Effector memory CD4-positive, alpha-beta T cell (primary cell): ENCODE measurements around the gene AFAP1L1.

ENCODE experiments used
- DNase-seq, 3 donors: peaks; one replicate each; pipeline ENCODE4 v3.0.0-alpha.2; 2020
- H3K27ac ChIP-seq: 2 replicates; pipeline ENCODE4 v1.7.0; 2013; ENCODE audit warnings: mild to moderate bottlenecking, low read length, moderate library complexity; ENCODE audit not compliant: insufficient read depth, poor library complexity, severe bottlenecking
- H3K27me3 ChIP-seq: replicated peaks from 2 replicates; pipeline ENCODE4 v1.7.0; 2013; ENCODE audit warnings: mild to moderate bottlenecking, low read length; ENCODE audit not compliant: insufficient read depth, control insufficient read depth, poor library complexity, severe bottlenecking
- H3K36me3 ChIP-seq: 2 replicates; pipeline ENCODE4 v1.7.0; 2013; ENCODE audit warnings: mild to moderate bottlenecking, low read length, moderate library complexity; ENCODE audit not compliant: control insufficient read depth, insufficient read depth
- H3K4me1 ChIP-seq: 2 replicates; pipeline ENCODE4 v1.7.0; 2013; ENCODE audit warnings: low read length, mild to moderate bottlenecking; ENCODE audit not compliant: control insufficient read depth, insufficient read depth, poor library complexity, severe bottlenecking
- H3K4me3 ChIP-seq: 2 replicates; pipeline ENCODE4 v1.7.0; 2013; ENCODE audit warnings: low read length, low read depth, mild to moderate bottlenecking; ENCODE audit not compliant: insufficient read depth, poor library complexity, severe bottlenecking
- H3K9me3 ChIP-seq: 2 replicates; pipeline ENCODE4 v1.7.0; 2013; ENCODE audit warnings: mild to moderate bottlenecking, low read length, moderate library complexity; ENCODE audit not compliant: control insufficient read depth

AFAP1L1 gene

DNA sequence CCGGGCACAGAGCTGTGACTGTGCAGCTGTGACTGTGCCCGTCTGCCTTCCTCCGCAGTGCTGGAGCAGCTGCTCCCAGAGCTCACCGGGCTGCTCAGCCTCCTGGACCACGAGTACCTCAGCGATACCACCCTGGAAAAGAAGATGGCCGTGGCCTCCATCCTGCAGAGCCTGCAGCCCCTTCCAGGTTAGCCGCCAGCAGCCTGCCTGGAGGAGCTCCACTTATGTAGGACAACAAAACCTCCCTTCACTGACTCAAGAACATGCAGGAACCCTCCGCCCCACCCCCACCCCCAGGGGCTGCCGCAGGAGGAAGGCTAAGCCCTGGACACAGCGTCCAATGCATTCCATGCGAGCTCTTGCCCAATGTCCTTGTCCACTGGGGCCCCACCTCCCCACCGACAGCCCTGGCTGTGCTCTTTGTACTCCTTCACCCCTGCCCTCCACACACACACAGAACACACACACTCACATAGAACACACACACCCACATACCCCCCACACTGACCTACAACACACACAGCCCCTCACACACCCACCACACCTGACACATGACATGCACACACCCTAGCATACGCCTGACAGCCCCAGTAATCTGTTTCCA lies 27.9 kb downstream of the AFAP1L1 start:
- H3K9me3 ChIP-seq, result no peaks in the 10 kb centered on the region
- no peak overlapping the region for H3K27ac ChIP-seq
- no peak for DNase-seq
- no peaks in the 10 kb centered on the region for H3K4me1 ChIP-seq
- peaks cover 4% of the 10 kb centered on the region for H3K27me3 ChIP-seq
- H3K4me3 ChIP-seq, result no peak overlapping the region
- H3K36me3 ChIP-seq, result no peaks in the 10 kb centered on the region

DNA sequence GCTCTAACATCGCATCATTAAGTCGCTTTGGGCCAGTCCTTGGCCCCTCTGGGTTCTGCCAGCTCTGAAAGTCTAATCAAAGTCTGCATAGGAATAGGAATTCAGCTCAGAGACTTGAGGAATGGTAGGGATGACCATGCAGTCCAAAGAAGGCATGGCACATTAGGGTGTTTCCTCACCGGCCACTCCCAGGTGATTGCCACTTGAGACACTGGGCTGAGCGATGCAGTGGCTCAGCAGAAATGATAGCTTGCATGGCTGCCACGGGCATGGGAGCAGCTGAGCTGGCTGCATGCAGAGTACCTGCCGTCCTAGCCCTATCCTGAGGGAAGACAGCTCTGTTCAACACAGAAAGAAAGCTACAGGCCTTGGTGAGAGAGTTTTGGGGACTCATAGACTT lies 28.8 kb downstream of the AFAP1L1 start:
- H3K4me1 ChIP-seq, result no peaks in the 10 kb centered on the region
- no peak overlapping the region for H3K4me3 ChIP-seq
- no peaks in the 10 kb centered on the region for H3K9me3 ChIP-seq
- H3K36me3 ChIP-seq, result no peaks in the 10 kb centered on the region
- DNase-seq, result no peak
- H3K27me3 ChIP-seq, result peaks cover 4% of the 10 kb centered on the region
- H3K27ac ChIP-seq, result no peak overlapping the region

DNA sequence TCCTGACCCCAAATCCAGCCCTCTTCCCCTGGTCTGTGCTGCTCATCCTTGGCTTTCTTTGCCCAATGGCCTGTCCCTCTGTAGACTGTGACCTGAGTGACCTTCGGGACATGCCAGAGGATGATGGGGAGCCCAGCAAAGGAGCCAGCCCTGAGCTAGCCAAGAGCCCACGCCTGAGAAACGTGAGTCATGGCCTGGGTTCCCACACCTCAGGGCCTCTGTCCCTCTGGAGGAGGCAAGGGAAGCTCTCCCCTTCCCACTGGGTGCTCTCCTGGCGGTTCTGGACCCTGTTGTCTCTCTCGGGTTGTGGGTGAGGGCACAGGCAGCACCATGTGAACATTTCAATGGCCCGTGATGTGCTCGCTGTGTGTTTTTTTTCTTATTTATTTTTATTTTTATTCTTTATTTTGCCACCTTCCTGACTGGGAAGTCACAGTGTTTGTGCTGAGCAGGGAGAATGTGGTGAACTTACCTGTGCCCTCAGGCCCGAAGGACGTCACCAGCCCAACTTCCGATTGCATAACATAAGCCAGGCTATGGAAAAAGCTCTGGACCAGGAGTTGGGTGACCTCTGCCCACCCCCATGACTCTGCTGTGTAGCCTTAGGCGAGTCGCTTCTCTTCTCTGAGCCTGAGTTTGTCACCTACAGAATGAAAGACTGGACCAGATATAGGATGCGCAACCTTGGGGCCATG lies 29.5 kb downstream of the AFAP1L1 start:
- DNase-seq, result no peak
- Histone ChIP-seq H3K9me3 (no peaks in the 10 kb centered on the region), H3K4me3 (no peak overlapping the region), H3K36me3 (no peaks in the 10 kb centered on the region), H3K27ac (no peak overlapping the region), H3K4me1 (no peaks in the 10 kb centered on the region), H3K27me3 (peaks cover 4% of the 10 kb centered on the region)

DNA sequence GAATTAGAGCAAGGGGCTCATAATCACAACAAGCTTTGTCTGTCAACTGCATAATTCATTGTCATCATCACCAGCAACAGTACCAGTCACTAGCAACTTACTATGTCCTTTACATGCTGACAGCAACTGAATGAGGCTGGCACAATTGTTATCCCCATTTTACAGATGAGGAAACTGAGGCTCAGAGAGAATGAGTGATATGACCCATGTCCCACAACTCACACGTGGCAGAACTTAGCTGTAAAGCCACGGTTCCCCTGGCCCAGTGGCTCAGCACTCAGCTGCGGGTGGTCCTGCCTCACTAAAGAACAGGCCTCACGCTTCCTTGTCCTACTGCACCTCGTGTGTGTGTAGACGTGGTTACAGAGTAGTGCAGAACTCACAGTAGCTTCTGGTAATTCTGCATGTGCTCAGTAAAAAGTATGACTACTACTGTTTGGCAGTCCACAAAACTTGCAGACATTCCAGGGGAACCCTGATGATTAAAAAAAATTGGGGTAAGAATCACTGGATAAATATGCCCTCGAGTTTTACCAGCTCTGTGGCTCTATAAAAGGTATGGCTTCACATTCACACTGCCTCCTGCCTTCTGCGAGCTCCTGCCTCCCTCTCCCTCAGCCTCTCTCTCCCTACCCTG lies 30.2 kb downstream of the AFAP1L1 start:
- peaks cover 4% of the 10 kb centered on the region for H3K27me3 ChIP-seq
- no peaks in the 10 kb centered on the region for H3K9me3 ChIP-seq
- no peak overlapping the region for H3K27ac ChIP-seq
- H3K4me1 ChIP-seq, result no peaks in the 10 kb centered on the region
- H3K36me3 ChIP-seq, result no peaks in the 10 kb centered on the region
- no peak for DNase-seq
- no peak overlapping the region for H3K4me3 ChIP-seq

DNA sequence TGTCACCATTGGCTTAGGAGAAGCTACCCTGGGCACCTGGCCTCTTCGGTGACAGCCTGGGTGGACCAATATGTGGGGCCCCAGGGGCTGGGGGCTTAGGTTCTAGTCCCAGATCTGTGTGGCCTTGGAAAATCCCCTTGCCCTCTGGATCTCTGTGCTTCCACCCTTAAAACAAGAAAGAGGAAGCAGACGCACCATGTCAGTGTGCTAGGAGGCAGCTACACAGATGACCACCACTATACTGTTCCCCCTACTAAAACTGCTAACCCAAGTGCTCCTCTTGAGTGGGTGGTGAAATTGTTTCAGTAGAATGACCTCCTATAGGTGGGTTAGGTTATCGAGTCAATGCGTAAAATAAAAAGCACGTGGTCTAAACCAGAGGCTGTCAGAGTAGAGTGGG lies 31.0 kb downstream of the AFAP1L1 start:
- Histone ChIP-seq H3K36me3 (no peaks in the 10 kb centered on the region), H3K4me3 (no peak overlapping the region), H3K27ac (no peak overlapping the region), H3K9me3 (no peaks in the 10 kb centered on the region), H3K4me1 (no peaks in the 10 kb centered on the region), H3K27me3 (peaks cover 4% of the 10 kb centered on the region)
- no peak for DNase-seq

DNA sequence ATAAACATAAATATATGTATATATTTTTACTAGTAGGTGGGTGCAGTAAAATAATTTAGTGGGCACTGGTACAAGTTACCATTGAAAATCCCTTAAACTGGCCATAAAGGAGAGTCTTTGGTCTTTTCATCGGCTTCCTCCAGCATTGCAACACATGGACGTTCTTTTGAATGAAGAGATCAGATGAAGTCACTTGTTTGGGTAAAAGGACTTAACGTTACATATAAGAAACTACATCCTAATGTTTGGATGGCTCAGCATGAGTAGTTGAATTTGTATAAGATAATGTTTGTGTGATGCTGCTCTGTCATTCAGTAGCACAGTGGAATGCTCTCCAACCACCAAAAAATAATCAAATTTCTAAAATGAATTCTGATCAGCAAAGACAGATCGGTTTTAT lies 31.6 kb downstream of the AFAP1L1 start:
- H3K4me3 ChIP-seq, result no peak overlapping the region
- no peaks in the 10 kb centered on the region for H3K4me1 ChIP-seq
- no peak overlapping the region for H3K27ac ChIP-seq
- no peak for DNase-seq
- H3K9me3 ChIP-seq, result no peaks in the 10 kb centered on the region
- H3K36me3 ChIP-seq, result no peaks in the 10 kb centered on the region
- peaks cover 4% of the 10 kb centered on the region for H3K27me3 ChIP-seq

DNA sequence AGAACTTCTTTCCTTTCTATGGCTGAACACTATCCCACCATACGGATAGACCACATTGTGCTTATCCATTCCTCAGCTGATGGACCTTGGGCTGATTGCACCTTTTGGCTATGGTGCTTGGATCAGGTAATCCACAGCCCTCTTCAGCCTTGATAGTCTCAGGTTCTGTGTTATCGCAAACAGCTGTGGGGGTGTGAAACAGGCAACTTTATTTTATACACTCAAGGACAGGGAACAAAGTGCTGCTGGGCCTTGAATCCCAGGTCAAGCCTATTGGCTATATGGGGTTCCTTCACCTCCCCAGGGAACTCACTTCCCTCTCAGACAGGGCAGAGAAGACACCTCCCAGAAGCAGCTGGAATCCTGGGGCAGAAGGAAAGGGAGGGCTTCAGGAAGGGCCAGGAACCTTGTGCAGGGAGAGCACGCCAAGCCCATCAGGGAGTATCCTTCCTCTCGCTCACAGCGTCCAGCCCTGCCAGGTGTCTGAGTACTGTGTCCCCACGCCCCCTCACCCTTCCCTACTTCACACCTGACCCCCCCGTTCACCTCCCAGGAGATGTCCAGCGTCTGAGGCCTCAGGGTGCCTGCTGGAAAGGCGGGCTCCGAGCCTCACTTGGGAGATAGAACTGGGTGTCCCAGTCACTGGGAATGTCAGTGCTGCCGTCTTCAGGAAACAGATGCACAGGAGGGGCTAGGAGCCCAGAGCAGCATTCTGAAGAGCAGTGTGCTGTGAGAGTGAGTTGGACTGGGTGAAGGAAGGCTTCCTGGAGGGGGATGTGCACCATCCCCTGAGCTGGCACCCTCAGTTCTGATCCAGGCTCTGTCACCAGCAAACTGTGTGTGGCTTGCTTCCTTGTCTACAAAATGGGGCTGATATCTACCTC lies 32.8 kb downstream of the AFAP1L1 start:
- Histone ChIP-seq H3K27me3 (peaks cover under 1% of the 10 kb centered on the region), H3K27ac (no peak overlapping the region), H3K4me1 (no peaks in the 10 kb centered on the region), H3K9me3 (no peaks in the 10 kb centered on the region), H3K36me3 (no peaks in the 10 kb centered on the region), H3K4me3 (no peak overlapping the region)
- no peak for DNase-seq

DNA sequence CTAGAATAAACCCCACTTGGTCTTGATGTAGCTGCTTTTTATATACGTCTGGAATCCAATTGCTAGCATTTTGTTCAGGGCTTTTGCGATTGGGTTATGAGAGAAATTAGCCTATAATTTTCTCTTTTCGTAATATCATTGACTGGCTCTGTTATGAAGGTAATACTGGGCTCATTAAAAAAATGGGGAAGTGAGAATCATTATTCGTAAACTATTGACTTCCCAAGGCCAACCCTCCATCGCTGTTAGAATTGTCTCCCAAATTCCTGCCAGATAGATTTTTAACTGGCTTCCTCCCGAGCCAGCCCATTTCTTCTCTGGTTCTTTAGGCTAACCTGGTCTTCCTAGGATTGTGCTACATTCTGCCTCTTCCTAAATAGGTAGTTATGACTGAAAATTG lies 37.7 kb downstream of the AFAP1L1 start:
- no peaks in the 10 kb centered on the region for H3K4me1 ChIP-seq
- H3K27me3 ChIP-seq, result no peaks in the 10 kb centered on the region
- no peaks in the 10 kb centered on the region for H3K36me3 ChIP-seq
- H3K9me3 ChIP-seq, result no peaks in the 10 kb centered on the region
- no peak overlapping the region for H3K27ac ChIP-seq
- no peak for DNase-seq
- H3K4me3 ChIP-seq, result no peak overlapping the region

DNA sequence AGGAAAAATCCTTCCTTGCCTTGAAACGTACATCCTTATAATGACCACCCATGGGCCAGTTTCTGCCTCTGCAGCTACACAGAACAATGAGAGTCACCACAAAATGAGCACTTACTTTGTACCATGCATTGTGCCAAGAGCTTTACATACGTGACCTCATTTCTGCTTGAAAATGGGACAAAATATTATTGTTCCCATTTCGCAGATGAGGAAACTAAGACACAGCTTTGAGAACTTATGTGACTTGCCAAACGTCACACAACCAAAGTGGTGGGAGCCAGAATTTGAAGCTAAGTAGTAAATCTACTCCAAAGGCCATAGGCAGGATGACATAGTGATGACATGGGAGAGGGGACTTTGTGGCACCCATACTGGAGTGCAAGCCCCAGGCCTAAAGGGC lies 38.8 kb downstream of the AFAP1L1 start:
- Histone ChIP-seq H3K9me3 (no peaks in the 10 kb centered on the region), H3K4me1 (no peaks in the 10 kb centered on the region), H3K4me3 (no peak overlapping the region), H3K36me3 (no peaks in the 10 kb centered on the region), H3K27ac (no peak overlapping the region), H3K27me3 (no peaks in the 10 kb centered on the region)
- no peak for DNase-seq
